DND-41 (cell line): ENCODE measurements around the gene CSHL1.

Experiments
- EZH2 ChIP-seq: IDR thresholded peaks from 3 replicates; pipeline ENCODE4 v1.6.1; 2012; ENCODE audit warnings: borderline replicate concordance, low read depth, mild to moderate bottlenecking, moderate library complexity, low read length, inconsistent platforms; ENCODE audit not compliant: severe bottlenecking
- TF ChIP-seq, protein P1 (sequence below): IDR thresholded peaks from 2 replicates; pipeline ENCODE4 v1.5.1; 2012; ENCODE audit warnings: borderline replicate concordance, low read length, moderate library complexity, mild to moderate bottlenecking; ENCODE audit not compliant: poor library complexity, severe bottlenecking; ENCODE audit errors: extremely low read depth

DNA sequence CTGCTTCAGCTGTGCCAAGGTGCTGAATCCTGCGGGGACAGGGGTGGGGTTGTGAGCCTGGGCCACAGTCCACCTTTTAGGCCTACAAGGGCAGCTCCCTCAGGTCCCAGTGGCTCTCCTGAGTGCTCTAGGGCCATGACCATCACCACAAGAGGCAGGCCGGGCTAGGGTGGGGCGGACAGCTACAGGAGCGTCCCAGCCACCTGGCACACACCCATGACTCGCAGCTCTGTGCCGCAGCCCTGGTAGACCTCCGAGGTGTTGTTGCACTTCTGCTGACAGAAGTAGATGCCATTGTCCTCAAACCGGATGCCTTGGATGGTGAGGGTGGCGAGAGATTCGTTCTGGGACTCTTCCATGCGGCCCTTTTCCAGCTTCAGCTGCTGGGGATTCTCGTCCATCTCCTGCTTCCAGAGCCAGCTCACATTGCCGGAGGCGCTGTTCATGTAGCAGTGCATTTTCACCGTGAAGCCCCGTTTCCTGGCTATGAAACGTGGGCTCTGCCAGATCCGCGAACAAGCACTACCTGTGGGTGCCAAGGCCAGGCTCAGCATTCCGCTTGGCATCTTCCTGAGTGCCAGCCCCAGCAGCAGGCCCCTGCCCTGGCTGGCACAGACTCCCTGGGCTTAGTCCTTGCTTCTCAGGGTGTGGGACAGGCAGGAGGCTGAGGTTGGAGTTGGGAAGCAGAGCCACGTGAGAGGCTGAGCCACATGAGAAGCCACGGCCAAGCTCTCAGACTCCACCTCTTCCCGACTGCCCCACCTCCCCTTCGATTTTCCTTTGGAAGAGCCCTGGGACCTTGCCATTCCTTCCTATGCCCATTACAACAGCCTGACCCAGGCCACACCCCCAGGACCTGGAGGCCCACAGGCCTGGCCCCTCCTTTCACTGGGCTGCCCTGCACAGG lies 19.1 kb upstream of the CSHL1 start:
- TF ChIP-seq, protein P1, sequence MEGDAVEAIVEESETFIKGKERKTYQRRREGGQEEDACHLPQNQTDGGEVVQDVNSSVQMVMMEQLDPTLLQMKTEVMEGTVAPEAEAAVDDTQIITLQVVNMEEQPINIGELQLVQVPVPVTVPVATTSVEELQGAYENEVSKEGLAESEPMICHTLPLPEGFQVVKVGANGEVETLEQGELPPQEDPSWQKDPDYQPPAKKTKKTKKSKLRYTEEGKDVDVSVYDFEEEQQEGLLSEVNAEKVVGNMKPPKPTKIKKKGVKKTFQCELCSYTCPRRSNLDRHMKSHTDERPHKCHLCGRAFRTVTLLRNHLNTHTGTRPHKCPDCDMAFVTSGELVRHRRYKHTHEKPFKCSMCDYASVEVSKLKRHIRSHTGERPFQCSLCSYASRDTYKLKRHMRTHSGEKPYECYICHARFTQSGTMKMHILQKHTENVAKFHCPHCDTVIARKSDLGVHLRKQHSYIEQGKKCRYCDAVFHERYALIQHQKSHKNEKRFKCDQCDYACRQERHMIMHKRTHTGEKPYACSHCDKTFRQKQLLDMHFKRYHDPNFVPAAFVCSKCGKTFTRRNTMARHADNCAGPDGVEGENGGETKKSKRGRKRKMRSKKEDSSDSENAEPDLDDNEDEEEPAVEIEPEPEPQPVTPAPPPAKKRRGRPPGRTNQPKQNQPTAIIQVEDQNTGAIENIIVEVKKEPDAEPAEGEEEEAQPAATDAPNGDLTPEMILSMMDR, result no peak
- TF ChIP-seq EZH2, result no peak
